HFFc6 (cell line): ENCODE results near the gene RAB8B. TPM values are rescaled to one million over a fixed set of nuclear protein-coding genes. Genes with fewer than 3 reads are reported as not detected.

Experiments used
- DNase-seq: peaks from one replicate; pipeline ENCODE4 v3.0.0-alpha.2; 2018
- H3K27ac Mint-ChIP-seq: 2 replicates; pipeline ENCODE4 v1.8.0; 2020; ENCODE audit warnings: mild to moderate bottlenecking, mixed read lengths
- H3K27me3 Mint-ChIP-seq: 2 replicates; pipeline ENCODE4 v1.8.0; 2021; ENCODE audit warnings: mild to moderate bottlenecking, moderate library complexity, mixed read lengths; ENCODE audit not compliant: insufficient read depth
- H3K36me3 Mint-ChIP-seq: 2 replicates; pipeline ENCODE4 v1.8.0; 2021; ENCODE audit warnings: low read depth, mixed read lengths
- H3K4me1 Mint-ChIP-seq: 2 replicates; pipeline ENCODE4 v1.8.0; 2020; ENCODE audit warnings: low read depth, mixed read lengths
- H3K4me3 Mint-ChIP-seq: 2 replicates; pipeline ENCODE4 v1.8.0; 2020; ENCODE audit warnings: mild to moderate bottlenecking, moderate library complexity, mixed read lengths
- H3K9me3 Mint-ChIP-seq: 2 replicates; pipeline ENCODE4 v1.8.0; 2020; ENCODE audit warnings: mild to moderate bottlenecking, mixed read lengths
- total RNA-seq, 6 experiments: library from RNA; stranded (reverse); fragmentation: NEBNext Ultra II Directional; extraction: Animal tissue kit (Norgen Biotek cat#: 25700); gene quantifications; 2 replicates in 1 of 6; 3 replicates in 5 of 6; pipeline ENCODE4 v1.2.3, GENCODE V29; 2021
- TF ChIP-seq, protein P1 (sequence below): fragments of 200-600 bp; sonication (generic); IDR thresholded peaks from 2 replicates; pipeline ENCODE4 v1.5.0; 2021; ENCODE audit warnings: antibody characterized with exemption, mild to moderate bottlenecking

RAB8B gene
- total RNA-seq, 6 experiments from 2014 or later, result 24.7 to 38.4 (median 33.2) TPM

DNA sequence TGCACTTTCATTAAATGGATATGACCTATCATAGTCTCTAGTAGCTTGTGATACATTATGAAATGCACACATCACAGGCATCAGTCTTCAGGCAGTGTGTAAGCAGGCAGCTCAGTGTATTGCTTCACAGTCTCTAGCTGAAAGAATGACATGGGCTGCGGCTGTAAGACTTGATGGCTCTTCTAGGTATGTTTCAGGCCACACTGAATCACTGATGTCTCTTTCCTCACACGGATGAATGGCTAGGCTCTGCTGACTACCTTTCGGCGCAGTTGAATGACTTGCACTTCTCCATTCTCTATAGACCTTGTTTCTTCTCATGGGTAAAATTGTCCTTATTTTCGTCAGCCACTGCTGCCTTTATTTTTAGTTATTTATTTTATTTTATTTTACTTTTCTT, 103.4 kb downstream of the RAB8B start:
- H3K4me3 Mint-ChIP-seq, result peak overlapping the region; percentile 76; the same call in 1 of the 2 replicates
- peaks cover 64% of the 10 kb centered on the region for H3K4me1 Mint-ChIP-seq
- TF ChIP-seq, protein P1, sequence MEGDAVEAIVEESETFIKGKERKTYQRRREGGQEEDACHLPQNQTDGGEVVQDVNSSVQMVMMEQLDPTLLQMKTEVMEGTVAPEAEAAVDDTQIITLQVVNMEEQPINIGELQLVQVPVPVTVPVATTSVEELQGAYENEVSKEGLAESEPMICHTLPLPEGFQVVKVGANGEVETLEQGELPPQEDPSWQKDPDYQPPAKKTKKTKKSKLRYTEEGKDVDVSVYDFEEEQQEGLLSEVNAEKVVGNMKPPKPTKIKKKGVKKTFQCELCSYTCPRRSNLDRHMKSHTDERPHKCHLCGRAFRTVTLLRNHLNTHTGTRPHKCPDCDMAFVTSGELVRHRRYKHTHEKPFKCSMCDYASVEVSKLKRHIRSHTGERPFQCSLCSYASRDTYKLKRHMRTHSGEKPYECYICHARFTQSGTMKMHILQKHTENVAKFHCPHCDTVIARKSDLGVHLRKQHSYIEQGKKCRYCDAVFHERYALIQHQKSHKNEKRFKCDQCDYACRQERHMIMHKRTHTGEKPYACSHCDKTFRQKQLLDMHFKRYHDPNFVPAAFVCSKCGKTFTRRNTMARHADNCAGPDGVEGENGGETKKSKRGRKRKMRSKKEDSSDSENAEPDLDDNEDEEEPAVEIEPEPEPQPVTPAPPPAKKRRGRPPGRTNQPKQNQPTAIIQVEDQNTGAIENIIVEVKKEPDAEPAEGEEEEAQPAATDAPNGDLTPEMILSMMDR, result no peak
- peak overlapping the region; percentile 98 for H3K27ac Mint-ChIP-seq
- DNase-seq, result no peak
- peaks cover 2% of the 10 kb centered on the region; the same call in 1 of the 2 replicates for H3K27me3 Mint-ChIP-seq
- peaks cover 4% of the 10 kb centered on the region for H3K9me3 Mint-ChIP-seq
- peaks cover 53% of the 10 kb centered on the region for H3K36me3 Mint-ChIP-seq

DNA sequence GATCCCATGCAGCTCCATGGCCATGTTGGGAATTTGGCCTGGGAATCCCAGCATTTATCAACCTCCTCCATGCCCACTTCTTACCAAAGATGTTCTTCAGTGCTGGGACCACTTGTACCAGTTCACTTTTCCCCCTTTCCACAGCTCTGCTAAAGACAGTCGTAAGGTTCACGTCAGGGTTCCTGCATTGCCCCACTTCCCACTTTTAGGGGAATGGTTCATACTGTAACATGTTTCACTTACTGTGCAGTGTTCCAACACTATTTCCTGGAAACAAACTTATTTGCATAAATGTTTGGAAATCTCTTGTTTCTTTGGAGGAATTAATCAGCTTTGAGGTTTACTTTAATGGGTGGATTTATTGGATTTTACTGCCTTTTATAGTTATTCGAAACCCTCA, 105.0 kb downstream of the RAB8B start:
- H3K4me3 Mint-ChIP-seq, result no peak overlapping the region
- peaks cover 2% of the 10 kb centered on the region for H3K27me3 Mint-ChIP-seq
- H3K36me3 Mint-ChIP-seq, result peaks cover 56% of the 10 kb centered on the region
- 0 out of 2 replicates have a peak overlapping the region, but pooled peaks have one; percentile 24 for H3K27ac Mint-ChIP-seq
- no peak for DNase-seq
- H3K4me1 Mint-ChIP-seq, result peaks cover 53% of the 10 kb centered on the region
- TF ChIP-seq, protein P1, result no peak
- H3K9me3 Mint-ChIP-seq, result peaks cover 4% of the 10 kb centered on the region

DNA sequence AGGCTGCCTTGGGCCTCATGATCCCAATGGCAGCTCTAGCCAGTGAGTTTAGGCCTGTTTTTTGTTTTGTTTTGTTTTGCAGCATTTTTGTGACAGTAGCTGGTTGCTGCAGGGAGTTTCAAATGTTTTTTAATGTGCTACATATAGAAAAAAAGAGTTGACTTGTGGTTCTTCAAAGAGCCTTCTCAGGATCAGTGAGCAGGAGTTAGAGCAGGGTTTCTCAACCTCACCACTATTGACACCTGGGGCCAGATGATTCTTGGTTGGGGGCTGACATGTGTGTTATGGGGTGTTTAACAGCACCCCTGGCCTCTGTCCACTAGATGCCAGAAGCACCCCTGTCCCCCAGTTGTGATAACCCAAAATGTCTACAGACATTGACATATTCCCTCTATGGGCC, 105.9 kb downstream of the RAB8B start:
- H3K4me1 Mint-ChIP-seq, result peaks cover 50% of the 10 kb centered on the region
- TF ChIP-seq, protein P1, result no peak; the same call in 1 of the 2 replicates
- no peak overlapping the region for H3K4me3 Mint-ChIP-seq
- no peak for DNase-seq
- H3K27ac Mint-ChIP-seq, result no peak overlapping the region; the same call in 1 of the 2 replicates
- peaks cover 64% of the 10 kb centered on the region for H3K36me3 Mint-ChIP-seq
- peaks cover 4% of the 10 kb centered on the region for H3K9me3 Mint-ChIP-seq
- H3K27me3 Mint-ChIP-seq, result peaks cover 2% of the 10 kb centered on the region

DNA sequence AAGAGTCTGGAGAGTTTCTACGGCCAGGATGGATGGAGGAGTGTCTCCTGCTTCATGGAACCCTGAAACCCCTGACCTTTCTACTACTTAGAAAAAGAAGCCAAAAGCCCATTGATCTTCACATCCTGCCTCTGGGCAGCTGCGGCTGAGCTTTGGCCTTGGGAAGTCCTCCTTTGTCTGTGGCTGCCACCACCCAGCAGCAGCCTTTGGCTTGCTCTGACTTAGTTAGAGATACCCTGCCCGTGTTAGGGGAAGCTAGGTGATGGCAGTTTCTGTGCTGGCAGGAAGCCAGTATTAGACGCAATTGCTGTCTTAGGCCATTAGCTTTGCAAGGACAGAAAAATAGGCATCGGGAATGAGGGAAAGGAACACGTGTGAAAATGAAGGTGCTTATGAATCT, 106.8 kb downstream of the RAB8B start:
- H3K27ac Mint-ChIP-seq, result no peak overlapping the region
- TF ChIP-seq, protein P1, result no peak
- peaks cover 64% of the 10 kb centered on the region for H3K36me3 Mint-ChIP-seq
- peaks cover 2% of the 10 kb centered on the region for H3K27me3 Mint-ChIP-seq
- peaks cover 4% of the 10 kb centered on the region for H3K9me3 Mint-ChIP-seq
- peaks cover 42% of the 10 kb centered on the region for H3K4me1 Mint-ChIP-seq
- no peak for DNase-seq
- H3K4me3 Mint-ChIP-seq, result no peak overlapping the region

DNA sequence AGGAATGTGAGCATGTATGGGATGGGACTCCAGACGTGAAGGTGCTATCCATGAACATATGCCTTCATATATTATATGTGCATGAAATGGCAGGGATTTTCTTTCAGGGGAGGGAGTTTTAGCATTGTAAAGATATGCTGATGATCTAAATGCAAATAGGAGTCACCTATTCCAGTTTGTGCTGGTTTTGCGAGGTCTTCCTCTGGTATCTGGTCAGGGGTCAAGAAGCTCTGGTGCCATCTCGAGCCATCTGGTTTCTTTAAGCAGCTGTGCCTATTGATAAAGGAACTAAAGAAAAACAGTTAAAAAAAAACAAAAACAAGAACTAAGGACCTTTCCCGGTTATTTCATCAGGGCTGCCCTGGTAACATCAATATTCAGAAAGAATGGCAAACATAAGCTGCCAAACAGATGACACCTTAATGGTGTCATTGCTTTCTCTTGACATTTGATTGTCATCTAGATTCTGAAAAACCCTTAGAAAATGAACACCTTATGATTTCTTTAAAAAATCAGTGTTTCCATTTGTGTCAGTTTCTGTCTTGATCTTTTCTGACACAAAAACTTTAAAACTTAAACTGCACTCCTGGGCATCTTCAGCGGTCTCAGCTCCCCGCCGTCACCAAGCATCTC, 110.7 kb downstream of the RAB8B start:
- Mint-ChIP-seq H3K4me3 (no peak overlapping the region), H3K9me3 (no peaks in the 10 kb centered on the region), H3K36me3 (peaks cover 50% of the 10 kb centered on the region), H3K4me1 (peaks cover 7% of the 10 kb centered on the region), H3K27ac (no peak overlapping the region), H3K27me3 (no peaks in the 10 kb centered on the region; the same call in 1 of the 2 replicates)
- no peak for DNase-seq
- TF ChIP-seq, protein P1, result no peak
